Endometrial microvascular endothelial cells (primary cell): Measurements from ENCODE around the gene COMTD1. TPM values are rescaled to one million over a fixed set of nuclear protein-coding genes. Genes with fewer than 3 reads are reported as not detected.

Experiments used
- in situ Hi-C: cut with HindIII; loops from 2 replicates; pipeline ENCODE4 v1.10.0; 2017; ENCODE audit warnings: low sequenced_read_pairs, low pct_unique_long_range_greater_than_20kb; ENCODE audit errors: inconsistent ontology term
- total RNA-seq: library from RNA; depleted of rRNA; stranded (reverse); fragments of >200 nt; gene quantifications from one replicate; pipeline ENCODE4 v1.2.3, GENCODE V29; 2015; ENCODE audit errors: inconsistent ontology term

COMTD1 gene
- total RNA-seq: 1.5 TPM

DNA sequence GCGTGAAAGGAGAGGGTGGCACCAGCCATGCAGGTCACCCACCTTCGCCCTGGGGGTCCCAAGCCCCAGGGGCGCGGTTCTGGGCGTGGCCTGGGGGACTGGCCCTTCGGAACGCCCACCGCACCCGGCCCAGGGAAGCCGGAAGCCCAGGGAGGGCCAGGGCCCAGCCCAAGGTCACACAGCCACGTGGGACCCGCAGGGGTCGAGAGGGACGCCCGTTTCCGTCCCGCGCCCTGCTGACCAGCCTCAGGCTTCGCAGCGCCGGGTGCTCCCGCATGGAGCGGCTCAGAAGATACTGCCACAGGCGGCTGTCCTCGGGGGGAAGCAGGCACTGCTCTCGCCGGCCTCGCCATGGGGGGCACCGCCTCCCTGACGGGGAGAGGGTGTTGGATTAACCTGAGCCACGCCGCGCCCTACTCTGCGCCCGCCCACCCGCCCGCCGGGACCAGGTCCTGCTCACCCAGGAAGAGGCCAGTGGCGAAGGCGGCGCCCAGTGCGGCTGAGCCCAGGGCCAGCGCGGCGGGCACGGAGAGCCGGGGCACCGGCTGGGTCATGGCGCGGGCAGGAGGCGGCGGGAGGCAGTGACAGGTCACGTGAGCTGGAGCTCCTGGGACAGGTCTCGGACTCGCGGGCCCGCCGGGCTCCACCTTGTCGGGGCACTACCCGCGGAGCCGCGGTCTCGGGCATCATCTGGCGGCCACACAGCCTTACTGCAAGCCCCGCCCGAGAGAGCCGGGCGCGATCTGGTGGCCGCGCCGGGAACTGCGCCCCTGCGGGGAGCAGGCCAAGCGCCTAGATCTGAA lies at the start of gene COMTD1:
COMTD1 (minus strand) TSS at position 583 of the 803 bp plus-strand sequence; CDS start at position 554, 29 bp downstream.
- in situ Hi-C loops: no loop called here

GRCh38 chr10:75283671-75284470 lies 48.1 kb upstream of the COMTD1 start:
- in situ Hi-C loops: no loop called here

GRCh38 chr10:75283078-75283670 lies 47.4 kb upstream of the COMTD1 start:
- in situ Hi-C loops: no loop called here

GRCh38 chr10:75281974-75282373 lies 46.2 kb upstream of the COMTD1 start:
- in situ Hi-C loops: no loop called here

GRCh38 chr10:75280236-75280635 lies 44.5 kb upstream of the COMTD1 start:
- in situ Hi-C loops: no loop called here

DNA sequence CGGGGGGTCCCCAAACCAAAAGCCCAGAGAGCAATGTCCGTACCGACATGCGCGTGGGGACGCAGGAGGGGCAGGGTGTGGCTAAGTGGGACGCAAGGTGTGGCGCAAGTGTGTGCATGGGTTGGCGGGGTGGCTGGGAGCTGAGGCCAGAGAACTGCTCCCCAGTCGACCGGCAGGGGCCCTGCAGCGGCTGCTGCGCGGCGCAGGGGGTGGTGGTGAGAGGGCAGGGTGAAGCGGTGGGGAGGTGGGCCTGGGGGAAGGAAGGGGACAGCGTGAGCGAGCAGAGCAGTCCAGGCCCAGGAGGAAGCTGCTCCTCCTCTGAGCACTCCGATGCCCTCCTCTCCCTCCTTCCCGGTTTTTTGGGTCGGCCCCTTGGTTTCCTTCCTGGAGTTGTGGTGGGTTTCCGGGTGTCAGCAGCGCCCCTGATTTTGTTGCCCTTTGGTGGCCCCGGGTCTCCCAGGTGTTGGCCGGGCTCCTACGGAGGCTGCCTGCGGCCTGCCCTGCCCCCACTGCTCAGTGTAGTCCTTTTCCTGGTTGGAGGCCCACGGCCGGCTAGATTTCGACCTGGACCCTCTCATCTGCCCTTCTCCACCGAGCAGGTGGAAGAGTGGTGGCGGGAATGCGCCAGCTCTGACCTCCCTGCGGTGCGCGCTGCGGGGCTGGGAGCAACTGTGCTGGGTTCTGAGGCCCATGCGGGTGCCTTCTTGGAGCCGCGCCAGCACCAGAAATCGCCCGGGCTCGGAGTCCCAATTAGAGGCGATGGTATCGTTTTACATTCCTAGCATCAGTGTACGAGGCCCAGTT lies 40.5 kb upstream of the COMTD1 start:
- in situ Hi-C loops: no loop called here

- in situ Hi-C loops: no loop called here
These were observed 37.1 kb upstream of the COMTD1 start for GRCh38 chr10:75272896-75273295.

DNA sequence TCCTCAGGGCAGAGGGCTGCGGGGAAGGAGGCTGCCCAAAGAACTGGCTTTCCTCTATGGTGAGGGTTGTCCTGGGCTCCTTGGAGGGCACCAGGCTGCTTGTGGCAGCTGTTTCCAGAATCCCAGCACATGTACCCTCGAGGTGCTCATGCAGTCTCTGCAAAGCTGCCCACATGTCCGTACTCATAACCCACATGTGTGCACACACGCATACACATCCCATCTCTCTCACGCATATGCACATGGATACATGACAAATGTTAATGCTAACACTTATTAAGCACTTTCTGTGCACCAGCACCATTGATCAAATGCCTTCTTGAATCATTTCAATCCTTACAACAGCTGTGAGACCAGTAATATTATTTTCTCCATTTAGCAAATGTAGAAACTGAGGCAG lies 36.3 kb upstream of the COMTD1 start:
- in situ Hi-C loops: no loop called here

- in situ Hi-C loops: no loop called here
These were observed 33.8 kb upstream of the COMTD1 start for GRCh38 chr10:75269605-75270004.

DNA sequence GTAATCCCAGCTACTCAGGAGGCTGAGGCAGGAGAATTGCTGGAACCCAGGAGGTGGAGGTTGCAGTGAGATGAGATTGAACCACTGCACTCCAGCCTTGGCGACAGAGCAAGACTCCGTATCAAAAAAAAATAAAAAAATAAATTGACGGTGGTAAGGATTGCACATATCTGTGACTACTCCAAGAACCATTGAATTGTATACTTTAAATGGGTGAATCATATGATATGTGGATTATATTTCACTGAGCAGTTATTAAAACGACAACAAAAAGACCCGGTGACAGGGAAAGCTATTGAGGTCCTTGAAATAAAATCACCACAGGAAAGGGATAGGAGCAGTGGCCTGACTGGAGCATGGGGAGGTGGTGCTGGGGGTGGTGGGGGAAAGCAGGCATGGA lies 31.2 kb upstream of the COMTD1 start:
- in situ Hi-C loops: no loop called here

GRCh38 chr10:75265856-75266255 lies 30.1 kb upstream of the COMTD1 start:
- in situ Hi-C loops: no loop called here

DNA sequence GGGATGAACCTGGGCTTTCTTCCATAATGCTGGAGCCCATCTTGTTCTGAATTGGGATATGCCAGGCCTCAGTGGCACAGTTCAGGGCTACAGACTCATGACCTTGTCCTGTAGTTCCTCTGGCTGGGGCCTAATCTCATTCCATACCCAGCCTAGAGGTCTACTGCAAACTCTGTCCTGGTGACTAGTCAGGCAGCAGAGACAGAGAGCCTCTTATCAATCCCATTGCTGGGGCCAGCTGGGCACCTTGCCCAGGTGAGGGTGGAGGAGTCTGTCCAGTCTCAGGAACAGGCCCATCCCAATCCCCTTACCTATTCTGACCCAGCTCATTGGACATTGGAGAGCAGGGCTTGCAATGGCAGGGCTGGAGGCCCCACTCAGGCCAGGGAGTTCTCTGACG lies 28.0 kb upstream of the COMTD1 start:
- in situ Hi-C loops: no loop called here

DNA sequence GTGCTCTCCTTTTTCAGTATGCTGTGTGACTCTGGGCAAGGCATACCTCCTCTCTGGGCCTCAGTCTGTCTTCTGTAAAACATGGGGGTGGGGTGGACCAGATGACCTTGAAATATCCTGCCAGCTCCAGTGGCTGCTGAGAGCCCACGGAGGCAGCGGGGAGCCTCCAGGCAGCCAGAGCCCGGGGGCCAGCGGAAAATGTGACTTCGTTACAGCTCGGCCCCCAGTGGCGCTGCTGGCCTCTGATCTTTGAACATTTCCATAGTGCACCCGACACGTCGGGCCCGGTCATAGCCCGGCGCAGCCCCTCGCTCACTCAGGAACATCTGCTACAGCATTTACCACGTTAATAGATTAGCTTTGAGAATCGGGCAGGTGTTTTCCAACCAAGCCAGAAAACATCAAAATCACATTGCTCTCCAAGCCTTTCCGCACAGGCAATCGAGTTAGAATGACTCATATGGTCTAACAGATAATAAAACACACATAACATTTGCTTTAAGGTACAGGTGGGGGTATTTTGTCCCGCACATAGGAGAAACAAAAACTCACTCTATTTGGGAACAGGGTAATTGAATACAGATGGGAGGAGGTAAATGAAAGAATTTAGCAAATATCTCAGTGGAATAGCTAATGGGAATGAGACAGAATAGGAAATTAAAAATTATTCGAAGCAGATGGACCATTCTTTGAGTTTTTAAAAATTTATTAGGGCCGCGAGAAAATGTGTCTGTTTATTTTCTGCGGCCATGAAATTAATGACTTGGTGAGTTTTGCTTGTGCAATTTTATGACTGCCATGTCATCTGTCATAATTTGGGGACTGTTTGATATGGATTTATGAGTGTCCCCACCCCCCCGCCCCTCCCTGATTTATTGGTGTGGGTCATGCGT lies 26.3 kb upstream of the COMTD1 start:
- in situ Hi-C loops: no loop called here

GRCh38 chr10:75260990-75261389 lies 25.2 kb upstream of the COMTD1 start:
- in situ Hi-C loops: no loop called here

GRCh38 chr10:75254739-75255138 lies 19.0 kb upstream of the COMTD1 start:
- in situ Hi-C loops: no loop called here

- in situ Hi-C loops: no loop called here
These were observed 17.8 kb upstream of the COMTD1 start for GRCh38 chr10:75253281-75254220.

DNA sequence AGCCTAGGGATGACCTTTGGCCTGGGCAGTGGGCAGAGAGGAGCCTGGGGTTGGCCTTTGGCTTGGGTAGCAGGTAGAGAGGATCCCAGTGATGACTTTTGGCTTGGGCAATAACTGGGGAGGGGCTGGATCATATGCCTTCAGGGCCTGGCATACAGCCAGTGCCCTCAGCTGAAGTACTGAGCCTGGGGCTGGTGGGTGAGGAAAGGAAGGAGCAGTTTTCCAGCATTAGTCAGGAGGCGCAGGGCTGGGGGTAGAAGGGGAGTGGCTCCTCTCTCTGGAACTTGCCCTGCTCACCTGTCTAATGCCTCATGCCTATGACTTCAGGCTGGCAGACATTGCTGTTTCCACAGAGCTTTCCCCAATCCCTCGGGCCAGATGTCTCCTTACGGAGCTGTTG lies 15.2 kb upstream of the COMTD1 start:
- in situ Hi-C loops: no loop called here
